Neural cell (in vitro differentiated cells): ENCODE results near the gene PHF21B. TPM values are rescaled to one million over a fixed set of nuclear protein-coding genes. Genes with fewer than 3 reads are reported as not detected.

ENCODE experiments used
- H2AFZ ChIP-seq: fragments of 200-600, 300-800 bp; sonication (generic), shearing (Covaris generic); 2 replicates; pipeline ENCODE4 v1.6.0; 2014; ENCODE audit warnings: low read depth, mild to moderate bottlenecking, antibody characterized with exemption, low read length, moderate library complexity
- H3F3A ChIP-seq: fragments of 200-600 bp; shearing (Covaris generic); 2 replicates; pipeline ENCODE4 v1.6.1; 2016; ENCODE audit warnings: mild to moderate bottlenecking, moderate library complexity, mixed read lengths, antibody characterized with exemption, low read length; ENCODE audit not compliant: insufficient read depth, poor library complexity, severe bottlenecking
- H3K27ac ChIP-seq: fragments of 200-600, 300-800 bp; sonication (generic), shearing (Covaris generic); 2 replicates; pipeline ENCODE4 v1.5.1; 2014; ENCODE audit warnings: mild to moderate bottlenecking, low read length, moderate library complexity
- H3K27me3 ChIP-seq: fragments of 300-800, 200-600 bp; sonication (generic), shearing (Covaris generic); 2 replicates; pipeline ENCODE4 v1.6.0; 2014; ENCODE audit warnings: mild to moderate bottlenecking, low read depth, low read length, moderate library complexity; ENCODE audit not compliant: insufficient read depth
- H3K36me3 ChIP-seq: fragments of 300-800, 200-600 bp; sonication (generic), shearing (Covaris generic); 2 replicates; pipeline ENCODE4 v1.5.1; 2014; ENCODE audit warnings: mild to moderate bottlenecking, antibody characterized with exemption, low read length, moderate library complexity; ENCODE audit not compliant: insufficient read depth
- H3K4me2 ChIP-seq: fragments of 300-800, 200-600 bp; sonication (generic), shearing (Covaris generic); 2 replicates; pipeline ENCODE4 v1.6.0; 2014; ENCODE audit warnings: mild to moderate bottlenecking, low read length
- H3K4me3 ChIP-seq: fragments of 300-800, 200-600 bp; sonication (generic), shearing (Covaris generic); 2 replicates; pipeline ENCODE4 v1.5.1; 2014; ENCODE audit warnings: mild to moderate bottlenecking, low read length, moderate library complexity
- H3K79me2 ChIP-seq: fragments of 200-600 bp; shearing (Covaris generic); replicated peaks from 2 replicates; pipeline ENCODE4 v1.6.0; 2014; ENCODE audit warnings: mild to moderate bottlenecking, low read length, moderate library complexity; ENCODE audit not compliant: insufficient read depth
- H3K9ac ChIP-seq: fragments of 300-800, 200-600 bp; sonication (generic), shearing (Covaris generic); 2 replicates; pipeline ENCODE4 v1.6.1; 2016; ENCODE audit warnings: mild to moderate bottlenecking, low read length, mixed read lengths
- H3K9me2 ChIP-seq: fragments of 200-600 bp; shearing (Covaris generic); 2 replicates; pipeline ENCODE4 v1.6.1; 2016; ENCODE audit warnings: mild to moderate bottlenecking, low read length, mixed read lengths; ENCODE audit not compliant: insufficient read depth
- H3K9me3 ChIP-seq: fragments of 200-600, 300-800 bp; sonication (generic), shearing (Covaris generic); 2 replicates; pipeline ENCODE4 v1.6.1; 2016; ENCODE audit warnings: mild to moderate bottlenecking, mixed run types, low read length, moderate library complexity, mixed read lengths
- H4K20me1 ChIP-seq: fragments of 200-600 bp; shearing (Covaris generic); 2 replicates; pipeline ENCODE4 v1.6.1; 2016; ENCODE audit warnings: mild to moderate bottlenecking, mixed run types; ENCODE audit not compliant: insufficient read depth
- CTCF ChIP-seq: fragments of 450-650 bp; IDR thresholded peaks from 2 replicates; pipeline ENCODE4 v1.5.1; 2014; ENCODE audit warnings: antibody characterized with exemption, mild to moderate bottlenecking, moderate library complexity; ENCODE audit not compliant: poor library complexity, severe bottlenecking
- EP300 ChIP-seq: fragments of 450-650 bp; conservative IDR thresholded peaks from 2 replicates; pipeline ENCODE4 v1.6.1; 2014; ENCODE audit warnings: antibody characterized with exemption, mild to moderate bottlenecking, moderate library complexity; ENCODE audit not compliant: poor library complexity, severe bottlenecking
- EZH2 ChIP-seq: fragments of 200-600, 300-800 bp; shearing (Covaris generic), sonication (generic); IDR thresholded peaks from 2 replicates; pipeline ENCODE4 v1.6.1; 2014; ENCODE audit warnings: antibody characterized with exemption, low read length, borderline replicate concordance, mild to moderate bottlenecking; ENCODE audit not compliant: insufficient read depth, poor library complexity, severe bottlenecking
- MXI1 ChIP-seq: fragments of 450-650 bp; conservative IDR thresholded peaks from 2 replicates; pipeline ENCODE4 v1.6.1; 2014; ENCODE audit warnings: antibody characterized with exemption, mild to moderate bottlenecking; ENCODE audit not compliant: poor library complexity, severe bottlenecking
- POLR2AphosphoS5 ChIP-seq: IDR thresholded peaks from 2 replicates; pipeline ENCODE4 v1.6.1; 2012
- RAD21 ChIP-seq: fragments of 450-650 bp; conservative IDR thresholded peaks from 2 replicates; pipeline ENCODE4 v1.6.1; 2014; ENCODE audit warnings: antibody characterized with exemption, mild to moderate bottlenecking, moderate library complexity
- REST ChIP-seq: IDR thresholded peaks from 2 replicates; pipeline ENCODE4 v1.6.1; 2012; ENCODE audit warnings: borderline replicate concordance
- SMC3 ChIP-seq: fragments of 450-650 bp; conservative IDR thresholded peaks from 2 replicates; pipeline ENCODE4 v1.6.1; 2014; ENCODE audit warnings: antibody characterized with exemption, mild to moderate bottlenecking, moderate library complexity; ENCODE audit not compliant: poor library complexity
- TAF1 ChIP-seq: IDR thresholded peaks from 2 replicates; pipeline ENCODE4 v1.6.1; 2012; ENCODE audit warnings: low read depth
- polyA plus RNA-seq: library from polyadenylated mRNA; depleted of rRNA; stranded (reverse); fragments of >200 nt; gene quantifications from 2 replicates; pipeline ENCODE4 v1.2.3, GENCODE V29; 2014

The PHF21B gene
- polyA plus RNA-seq, 1 donor from 2014 or later: 49.5 TPM

- no peak for TF ChIP-seq TAF1
- peaks cover 43% of the 10 kb centered on the region for H3K79me2 ChIP-seq
- no peaks in the 10 kb centered on the region for H4K20me1 ChIP-seq
- H3K4me3 ChIP-seq: no peak overlapping the region
- H3K9me3 ChIP-seq: no peaks in the 10 kb centered on the region
- no peaks in the 10 kb centered on the region for H3K9me2 ChIP-seq
- no peaks in the 10 kb centered on the region for H3K27me3 ChIP-seq
- no peaks in the 10 kb centered on the region for H3K36me3 ChIP-seq
- no peak overlapping the region for H3K27ac ChIP-seq
- no peak overlapping the region for H2AFZ ChIP-seq
- H3K4me2 ChIP-seq: no peak overlapping the region
- H3K9ac ChIP-seq: no peak overlapping the region
- no peaks in the 10 kb centered on the region for H3F3A ChIP-seq
Observed at GRCh38 chr22:44940130-44940529, 69.7 kb downstream of the PHF21B start.

GRCh38 chr22:44939451-44939850, 70.4 kb downstream of the PHF21B start:
- Histone ChIP-seq H3K27ac (no peak overlapping the region), H3K4me3 (no peak overlapping the region), H3K9me3 (no peaks in the 10 kb centered on the region), H3K79me2 (peaks cover 48% of the 10 kb centered on the region), H3K9me2 (no peaks in the 10 kb centered on the region), H2AFZ (no peak overlapping the region), H3K27me3 (no peaks in the 10 kb centered on the region), H3F3A (no peaks in the 10 kb centered on the region), H3K9ac (no peak overlapping the region), H3K36me3 (no peaks in the 10 kb centered on the region), H3K4me2 (no peak overlapping the region), H4K20me1 (no peaks in the 10 kb centered on the region)
- TF ChIP-seq REST: no peak

- H4K20me1 ChIP-seq: no peaks in the 10 kb centered on the region
- no peaks in the 10 kb centered on the region for H3K27me3 ChIP-seq
- H3K4me2 ChIP-seq: no peak overlapping the region
- H3K4me3 ChIP-seq: no peak overlapping the region
- H3F3A ChIP-seq: no peaks in the 10 kb centered on the region
- no peaks in the 10 kb centered on the region for H3K9me3 ChIP-seq
- H3K36me3 ChIP-seq: no peaks in the 10 kb centered on the region
- no peak overlapping the region for H2AFZ ChIP-seq
- TF ChIP-seq EZH2: no peak
- no peak for TF ChIP-seq RAD21
- no peak for TF ChIP-seq TAF1
- no peak for TF ChIP-seq POLR2AphosphoS5
- TF ChIP-seq REST: no peak
- no peak for TF ChIP-seq CTCF
- no peak for TF ChIP-seq EP300
- no peak for TF ChIP-seq MXI1
- TF ChIP-seq SMC3: no peak
- no peak overlapping the region for H3K27ac ChIP-seq
- no peak overlapping the region for H3K9ac ChIP-seq
- peaks cover 53% of the 10 kb centered on the region for H3K79me2 ChIP-seq
- H3K9me2 ChIP-seq: no peaks in the 10 kb centered on the region
Observed at GRCh38 chr22:44938886-44939285, 70.9 kb downstream of the PHF21B start.
